Peyer's patch (tissue), 4 donors: ENCODE results near the gene ZNF607.

Experiments
- CTCF ChIP-seq, 6 experiments: fragments of 450-650 bp in 4 of 6; fragments of 200-600 bp in 2 of 6; sonication (generic) in 1 of 6; IDR thresholded peaks; one replicate each; pipeline ENCODE4 v1.5.1; 2017 to 2019; ENCODE audit warnings: antibody characterized with exemption in 6 of 6, mild to moderate bottlenecking in 3 of 6, moderate library complexity in 1 of 6
- POLR2A ChIP-seq, 2 donors: fragments of 450-650 bp; IDR thresholded peaks; one replicate each; pipeline ENCODE4 v1.5.1; 2017; ENCODE audit warnings: antibody characterized with exemption in 2 of 2, mild to moderate bottlenecking in 2 of 2, moderate library complexity in 2 of 2

DNA sequence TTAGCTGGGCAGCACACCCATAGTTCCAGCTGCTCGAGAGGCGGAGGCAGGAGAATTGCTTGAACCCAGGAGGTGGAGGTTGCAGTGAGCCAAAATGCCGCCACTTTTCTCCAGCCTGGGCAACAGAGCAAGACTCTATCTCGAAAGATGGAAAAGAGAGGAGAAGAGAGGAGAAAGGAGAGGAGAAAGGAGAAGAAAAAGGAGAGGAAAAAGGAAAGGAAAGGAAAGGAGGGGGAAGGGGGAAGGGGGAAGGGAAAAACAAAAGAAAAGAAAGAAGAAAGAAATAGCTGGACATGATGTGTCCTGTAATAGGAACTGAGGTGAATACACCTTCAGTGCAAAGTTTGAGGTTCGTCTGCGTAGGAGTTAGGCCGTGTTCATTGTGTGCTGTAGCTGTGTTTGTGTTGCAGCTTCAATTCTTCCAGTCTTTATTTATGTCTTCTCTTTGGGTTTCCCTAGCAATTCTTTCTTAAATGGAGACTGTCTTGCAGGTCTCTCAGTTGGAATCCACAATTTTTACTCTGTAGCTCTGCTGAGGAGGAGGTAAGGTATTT lies 13.4 kb downstream of the ZNF607 start:
- no peak for TF ChIP-seq CTCF (IDR thresholded peaks at IDR 0.05)
- no peak for TF ChIP-seq POLR2A (IDR thresholded peaks at IDR 0.05)
